ENCODE results near the gene C1QTNF1.

DNA sequence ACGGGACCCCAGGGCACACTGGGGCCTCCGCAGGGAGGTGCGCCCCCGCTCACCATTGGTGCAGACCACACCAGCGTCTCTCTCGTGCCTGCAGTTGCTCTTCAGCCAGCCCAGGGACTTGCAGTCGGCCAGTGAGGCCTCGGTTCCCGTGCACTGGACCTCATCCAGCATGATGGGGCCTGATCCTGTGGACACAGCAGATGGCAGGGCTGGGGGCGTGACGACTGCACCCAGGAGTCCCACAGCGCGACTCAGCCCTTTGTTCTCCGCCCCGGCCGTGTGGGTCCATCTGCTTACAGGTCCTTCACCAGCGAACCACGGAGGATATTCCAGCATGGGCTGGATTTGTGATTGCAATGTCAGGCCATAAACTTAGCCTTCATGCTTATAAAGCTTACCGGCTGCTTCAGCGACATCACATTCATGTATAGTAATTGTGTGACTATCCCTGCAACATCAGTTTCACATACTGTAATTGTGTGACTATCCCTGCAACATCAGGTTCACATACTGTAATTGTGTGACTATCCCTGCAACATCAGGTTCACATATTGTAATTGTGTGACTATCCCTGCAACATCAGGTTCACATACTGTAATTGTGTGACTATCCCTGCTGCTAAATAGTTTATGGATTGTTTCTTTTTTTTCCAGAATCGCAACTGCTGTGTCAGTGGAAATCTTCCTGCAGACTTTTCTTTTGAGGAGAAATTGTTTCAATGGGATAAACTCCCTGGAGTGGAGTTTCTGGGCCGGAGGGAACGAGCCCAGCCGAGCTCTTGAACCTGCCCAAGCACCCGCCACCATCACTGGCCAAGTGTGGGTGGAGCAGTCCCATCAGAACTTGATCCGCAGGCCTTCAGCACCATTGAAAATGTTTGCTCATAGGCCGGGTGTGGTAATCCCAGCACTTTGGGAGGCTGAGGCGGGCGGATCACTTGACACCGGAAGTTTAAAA is 49.1 kb upstream of the C1QTNF1 start:
- TF ChIP-seq, protein P1, sequence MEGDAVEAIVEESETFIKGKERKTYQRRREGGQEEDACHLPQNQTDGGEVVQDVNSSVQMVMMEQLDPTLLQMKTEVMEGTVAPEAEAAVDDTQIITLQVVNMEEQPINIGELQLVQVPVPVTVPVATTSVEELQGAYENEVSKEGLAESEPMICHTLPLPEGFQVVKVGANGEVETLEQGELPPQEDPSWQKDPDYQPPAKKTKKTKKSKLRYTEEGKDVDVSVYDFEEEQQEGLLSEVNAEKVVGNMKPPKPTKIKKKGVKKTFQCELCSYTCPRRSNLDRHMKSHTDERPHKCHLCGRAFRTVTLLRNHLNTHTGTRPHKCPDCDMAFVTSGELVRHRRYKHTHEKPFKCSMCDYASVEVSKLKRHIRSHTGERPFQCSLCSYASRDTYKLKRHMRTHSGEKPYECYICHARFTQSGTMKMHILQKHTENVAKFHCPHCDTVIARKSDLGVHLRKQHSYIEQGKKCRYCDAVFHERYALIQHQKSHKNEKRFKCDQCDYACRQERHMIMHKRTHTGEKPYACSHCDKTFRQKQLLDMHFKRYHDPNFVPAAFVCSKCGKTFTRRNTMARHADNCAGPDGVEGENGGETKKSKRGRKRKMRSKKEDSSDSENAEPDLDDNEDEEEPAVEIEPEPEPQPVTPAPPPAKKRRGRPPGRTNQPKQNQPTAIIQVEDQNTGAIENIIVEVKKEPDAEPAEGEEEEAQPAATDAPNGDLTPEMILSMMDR (conservative IDR thresholded peaks at IDR 0.05; ENCODE audit: low read depth, low read length), result no peak
- TF ChIP-seq EZH2 (IDR thresholded peaks at IDR 0.05; ENCODE audit: low read length, unreplicated experiment) (no peak), EZH2phosphoT487 (IDR thresholded peaks at IDR 0.05; ENCODE audit: borderline replicate concordance, low read length) (no peak)

Data from PC-3 (cell line).